ENCODE results near the gene EPS15. TPM values are rescaled to one million over a fixed set of nuclear protein-coding genes. Genes with fewer than 3 reads are reported as not detected.

Gene EPS15
- total RNA-seq = 100 to 1,000 TPM; 123 to 197 TPM

GRCh38 chr1:51519048-51519864 lies at the start of gene EPS15:
Gene EPS15 (minus strand): TSS chr1:51519266. CDS start chr1:51519231, 35 bp downstream.
- no peaks in the 10 kb centered on the region for H3K27me3 ChIP-seq (replicated peaks; ENCODE audit: insufficient read depth)
- ATAC-seq (ENCODE audit: insufficient number of reproducible peaks, low FRiP score, low read depth) = peak; percentile 37
- H3K36me3 ChIP-seq = no peaks in the 10 kb centered on the region
- H3K27ac ChIP-seq = peak within 1 kb of the TSS; percentile 86 to 91
- no peak for TF ChIP-seq CTCF (IDR thresholded peaks at IDR 0.05)
- H3K4me1 ChIP-seq (ENCODE audit: control insufficient read depth in 1 of 2, low read depth in 2 of 2) = peaks cover 21 to 29% of the 10 kb centered on the region in 2 donors
- peak within 1 kb of the TSS; percentile 95 for H3K4me3 ChIP-seq
- peak; percentile 38 for DNase-seq (ENCODE audit: low spot score)
- no peaks in the 10 kb centered on the region for H3K9me3 ChIP-seq

DNA sequence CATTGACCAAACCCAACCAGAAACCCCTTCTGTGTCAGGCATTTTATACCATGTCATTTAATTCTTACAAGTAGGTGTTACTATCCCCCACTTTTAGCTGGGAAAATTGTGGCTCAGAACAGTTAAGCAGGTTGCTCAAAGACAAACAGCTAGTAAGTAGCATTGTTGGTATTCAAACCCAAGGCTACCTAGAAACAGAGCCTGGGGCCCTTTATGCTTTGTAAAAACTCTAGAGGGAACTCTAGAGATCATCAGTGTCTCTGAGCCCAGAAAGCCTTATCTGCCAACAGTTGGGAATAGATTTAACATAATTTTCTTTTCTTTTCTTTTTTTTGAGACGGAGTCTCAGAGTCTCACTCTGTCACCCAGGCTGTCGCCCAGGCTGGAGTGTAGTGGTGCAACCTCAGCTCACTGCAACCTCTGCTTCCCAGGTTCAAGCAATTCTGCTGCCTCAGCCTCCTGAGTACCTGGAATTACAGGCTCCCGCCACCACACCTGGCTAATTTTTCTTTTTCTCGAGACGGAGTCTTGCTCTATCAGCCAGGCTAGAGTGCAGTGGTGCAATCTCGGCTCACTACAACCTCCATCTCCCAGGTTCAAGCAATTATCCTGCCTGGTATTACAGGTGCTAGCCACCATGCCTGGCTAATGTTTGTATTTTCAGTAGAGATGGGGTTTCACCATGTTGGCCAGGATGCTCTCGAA lies 49.3 kb upstream of the EPS15 start:
- no peak for TF ChIP-seq CTCF (IDR thresholded peaks at IDR 0.05)
- ATAC-seq (ENCODE audit: insufficient number of reproducible peaks, low FRiP score, low read depth) (no peak), DNase-seq (ENCODE audit: low spot score) (no peak)
- H3K9me3 ChIP-seq = no peaks in the 10 kb centered on the region
- no peaks in the 10 kb centered on the region for H3K36me3 ChIP-seq
- H3K27me3 ChIP-seq (replicated peaks; ENCODE audit: insufficient read depth) = no peaks in the 10 kb centered on the region
- no peak overlapping the region for H3K4me3 ChIP-seq
- peaks cover 14 to 62% of the 10 kb centered on the region in 2 donors for H3K4me1 ChIP-seq (ENCODE audit: control insufficient read depth in 1 of 2, low read depth in 2 of 2)
- H3K27ac ChIP-seq = peak overlapping the region in 1 of 2 donors; percentile 43

- Histone ChIP-seq H3K36me3 (no peaks in the 10 kb centered on the region), H3K4me1 (ENCODE audit: control insufficient read depth in 1 of 2, low read depth in 2 of 2) (peaks cover 19 to 69% of the 10 kb centered on the region in 2 donors), H3K27me3 (replicated peaks; ENCODE audit: insufficient read depth) (no peaks in the 10 kb centered on the region), H3K4me3 (no peak overlapping the region), H3K27ac (peak overlapping the region in 1 of 2 donors; percentile 43), H3K9me3 (no peaks in the 10 kb centered on the region)
- no peak for TF ChIP-seq CTCF (IDR thresholded peaks at IDR 0.05)
- no peak for ATAC-seq (ENCODE audit: insufficient number of reproducible peaks, low FRiP score, low read depth)
- no peak for DNase-seq (ENCODE audit: low spot score)
Observed at GRCh38 chr1:51567653-51568052, 48.6 kb upstream of the EPS15 start.

GRCh38 chr1:51566260-51566659 lies 47.2 kb upstream of the EPS15 start:
- Histone ChIP-seq H3K4me3 (no peak overlapping the region), H3K27me3 (replicated peaks; ENCODE audit: insufficient read depth) (no peaks in the 10 kb centered on the region), H3K9me3 (no peaks in the 10 kb centered on the region), H3K27ac (peak overlapping the region in 1 of 2 donors; percentile 40), H3K36me3 (no peaks in the 10 kb centered on the region), H3K4me1 (ENCODE audit: control insufficient read depth in 1 of 2, low read depth in 2 of 2) (peaks cover 19 to 83% of the 10 kb centered on the region in 2 donors)
- ATAC-seq (ENCODE audit: insufficient number of reproducible peaks, low FRiP score, low read depth) = no peak
- no peak for TF ChIP-seq CTCF (IDR thresholded peaks at IDR 0.05)
- no peak for DNase-seq (ENCODE audit: low spot score)

DNA sequence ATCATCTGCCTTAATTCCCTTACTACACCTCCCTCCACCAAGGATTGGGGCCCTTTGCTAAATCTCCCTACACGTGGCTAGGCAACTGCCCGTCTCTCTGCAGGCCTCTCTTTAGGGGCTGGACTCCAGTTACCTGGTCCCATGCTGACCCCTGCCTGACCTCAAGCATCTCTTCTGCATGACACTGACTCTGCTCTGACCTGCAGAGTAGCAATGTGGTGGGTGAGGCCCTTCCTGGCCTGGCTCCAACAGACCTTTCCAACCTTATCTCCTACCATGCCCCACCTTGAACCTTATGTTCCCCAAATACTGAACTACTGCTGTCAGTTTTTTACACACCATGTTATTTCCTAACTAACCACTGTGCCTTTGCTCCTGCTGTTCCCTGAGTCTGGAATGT lies 45.9 kb upstream of the EPS15 start:
- no peaks in the 10 kb centered on the region for H3K9me3 ChIP-seq
- DNase-seq (ENCODE audit: low spot score) = no peak
- TF ChIP-seq CTCF (IDR thresholded peaks at IDR 0.05) = no peak
- no peak overlapping the region for H3K27ac ChIP-seq
- H3K27me3 ChIP-seq (replicated peaks; ENCODE audit: insufficient read depth) = no peaks in the 10 kb centered on the region
- H3K36me3 ChIP-seq = no peaks in the 10 kb centered on the region
- peaks cover 19 to 87% of the 10 kb centered on the region in 2 donors for H3K4me1 ChIP-seq (ENCODE audit: control insufficient read depth in 1 of 2, low read depth in 2 of 2)
- no peak for ATAC-seq (ENCODE audit: insufficient number of reproducible peaks, low FRiP score, low read depth)
- no peak overlapping the region for H3K4me3 ChIP-seq

All from thoracic aorta (tissue), 2 donors.